Measurements from ENCODE around the gene WIPF3. TPM values are rescaled to one million over a fixed set of nuclear protein-coding genes. Genes with fewer than 3 reads are reported as not detected.
"Not testable (repeated sequence)": the region's sequence is repeated elsewhere in the genome, so short reads cannot be mapped to it uniquely, and the experiment has no call there.

Gene WIPF3
- polyA plus RNA-seq, 5 donors, result 0.90 to 1.9 (median 1.3) TPM

- no peak for DNase-seq
Measured at GRCh38 chr7:29950480-29950879, 144.2 kb downstream of the WIPF3 start.

GRCh38 chr7:29951206-29951605, 144.9 kb downstream of the WIPF3 start:
- DNase-seq, result no peak

- no peak for DNase-seq
Measured at GRCh38 chr7:29953726-29954347, 147.5 kb downstream of the WIPF3 start.

- no peak for DNase-seq
Measured at GRCh38 chr7:29955075-29955792, 148.9 kb downstream of the WIPF3 start.

- no peak for DNase-seq
Measured at GRCh38 chr7:29955799-29956486, 149.6 kb downstream of the WIPF3 start.

GRCh38 chr7:29956487-29956836, 150.2 kb downstream of the WIPF3 start:
- DNase-seq, result no peak

- no peak for DNase-seq
Measured at GRCh38 chr7:29957521-29958310, 151.4 kb downstream of the WIPF3 start.

GRCh38 chr7:29958667-29959358, 152.5 kb downstream of the WIPF3 start:
- no peak for DNase-seq

GRCh38 chr7:29961611-29962010, 155.3 kb downstream of the WIPF3 start:
- DNase-seq, result not testable (repeated sequence)

GRCh38 chr7:29962035-29962434, 155.7 kb downstream of the WIPF3 start:
- DNase-seq, result no peak

GRCh38 chr7:29965030-29965429, 158.7 kb downstream of the WIPF3 start:
- DNase-seq, result no peak

Other genes with a start within 250 kb of the WIPF3 start
- under 1 TPM; 0.10 to 0.40 (median 0.28) TPM for gene PRR15, start 242.7 kb upstream of the WIPF3 start, polyA plus RNA-seq (ENCODE audit: insufficient read depth in 1 of 5, insufficient read length in 5 of 5, low replicate concordance in 1 of 5)
- 10 to 100 TPM; 31.8 to 42.1 (median 37.8) TPM for gene SCRN1, start 183.3 kb downstream of the WIPF3 start, polyA plus RNA-seq (ENCODE audit: insufficient read depth in 1 of 5, insufficient read length in 5 of 5, low replicate concordance in 1 of 5)
- 10 to 100 TPM; 27.5 to 37.3 (median 33.9) TPM for gene FKBP14, start 220.2 kb downstream of the WIPF3 start, polyA plus RNA-seq (ENCODE audit: insufficient read depth in 1 of 5, insufficient read length in 5 of 5, low replicate concordance in 1 of 5)
- 10 to 100 TPM; 11.2 to 20.2 (median 17.2) TPM for gene PLEKHA8, start 221.9 kb downstream of the WIPF3 start, polyA plus RNA-seq (ENCODE audit: insufficient read depth in 1 of 5, insufficient read length in 5 of 5, low replicate concordance in 1 of 5)